ENCODE measurements around the gene CGREF1. TPM values are rescaled to one million over a fixed set of nuclear protein-coding genes. Genes with fewer than 3 reads are reported as not detected.

CGREF1 gene
- polyA plus RNA-seq, 1 donor from 2014 or later, result 24.5 TPM

GRCh38 chr2:27071277-27071989 lies 47.5 kb downstream of the CGREF1 start, which contains the start of gene OST4:
Gene OST4 (minus strand): TSS chr2:27071654.
- H3K4me3 ChIP-seq (ENCODE audit: low read length), result peak within 1 kb of the TSS; percentile 80
- no peaks in the 10 kb centered on the region for H3K36me3 ChIP-seq (ENCODE audit: insufficient read depth, low read length)
- no peaks in the 10 kb centered on the region for H3K9me3 ChIP-seq (ENCODE audit: low read length)
- no peaks in the 10 kb centered on the region for H3K9me2 ChIP-seq (ENCODE audit: insufficient read depth, low read length)
- H3F3A ChIP-seq (ENCODE audit: insufficient read depth, low read length, poor library complexity, severe bottlenecking), result no peaks in the 10 kb centered on the region
- no peaks in the 10 kb centered on the region for H4K20me1 ChIP-seq (ENCODE audit: insufficient read depth)
- H3K27ac ChIP-seq (ENCODE audit: low read length), result peak within 1 kb of the TSS; percentile 87
- TF ChIP-seq REST (IDR thresholded peaks at IDR 0.05; ENCODE audit: borderline replicate concordance), result peak; percentile 48
- TF ChIP-seq POLR2AphosphoS5 (IDR thresholded peaks at IDR 0.05), result peak; percentile 93
- peak; percentile 60 for TF ChIP-seq TAF1 (IDR thresholded peaks at IDR 0.05; ENCODE audit: low read depth)
- peak; percentile 89 for TF ChIP-seq MXI1 (conservative IDR thresholded peaks at IDR 0.05; ENCODE audit: poor library complexity, severe bottlenecking)
- peak; percentile 44 for TF ChIP-seq SMC3 (conservative IDR thresholded peaks at IDR 0.05; ENCODE audit: poor library complexity)
- TF ChIP-seq RAD21 (conservative IDR thresholded peaks at IDR 0.05), result peak; percentile 28
- TF ChIP-seq EP300 (conservative IDR thresholded peaks at IDR 0.05; ENCODE audit: poor library complexity, severe bottlenecking), result peak; percentile 61
- TF ChIP-seq CTCF (IDR thresholded peaks at IDR 0.05; ENCODE audit: poor library complexity, severe bottlenecking), result peak; percentile 46
- TF ChIP-seq EZH2 (IDR thresholded peaks at IDR 0.05; ENCODE audit: borderline replicate concordance, insufficient read depth, low read length, poor library complexity, severe bottlenecking), result no peak
- H3K4me2 ChIP-seq (ENCODE audit: low read length), result peak within 1 kb of the TSS; percentile 100
- H3K79me2 ChIP-seq (replicated peaks; ENCODE audit: insufficient read depth, low read length), result peaks cover 23% of the 10 kb centered on the region
- no peaks in the 10 kb centered on the region for H3K27me3 ChIP-seq (ENCODE audit: insufficient read depth, low read depth, low read length)
- peak within 1 kb of the TSS; percentile 97 for H2AFZ ChIP-seq (ENCODE audit: low read depth, low read length)
- H3K9ac ChIP-seq (ENCODE audit: low read length), result peak within 1 kb of the TSS; percentile 97

- H3K79me2 ChIP-seq (replicated peaks; ENCODE audit: insufficient read depth, low read length), result peaks cover 23% of the 10 kb centered on the region
- no peaks in the 10 kb centered on the region for H3K9me3 ChIP-seq (ENCODE audit: low read length)
- H2AFZ ChIP-seq (ENCODE audit: low read depth, low read length), result peak overlapping the region; percentile 89
- H3K4me2 ChIP-seq (ENCODE audit: low read length), result peak overlapping the region; percentile 81
- peak overlapping the region; percentile 87 for H3K27ac ChIP-seq (ENCODE audit: low read length)
- H3K36me3 ChIP-seq (ENCODE audit: insufficient read depth, low read length), result no peaks in the 10 kb centered on the region
- no peaks in the 10 kb centered on the region for H3F3A ChIP-seq (ENCODE audit: insufficient read depth, low read length, poor library complexity, severe bottlenecking)
- TF ChIP-seq RAD21 (conservative IDR thresholded peaks at IDR 0.05) (no peak), TAF1 (IDR thresholded peaks at IDR 0.05; ENCODE audit: low read depth) (no peak), REST (IDR thresholded peaks at IDR 0.05; ENCODE audit: borderline replicate concordance) (no peak), EP300 (conservative IDR thresholded peaks at IDR 0.05; ENCODE audit: poor library complexity, severe bottlenecking) (no peak), CTCF (IDR thresholded peaks at IDR 0.05; ENCODE audit: poor library complexity, severe bottlenecking) (no peak), SMC3 (conservative IDR thresholded peaks at IDR 0.05; ENCODE audit: poor library complexity) (no peak), MXI1 (conservative IDR thresholded peaks at IDR 0.05; ENCODE audit: poor library complexity, severe bottlenecking) (no peak), POLR2AphosphoS5 (IDR thresholded peaks at IDR 0.05) (no peak), EZH2 (IDR thresholded peaks at IDR 0.05; ENCODE audit: borderline replicate concordance, insufficient read depth, low read length, poor library complexity, severe bottlenecking) (no peak)
- H3K9me2 ChIP-seq (ENCODE audit: insufficient read depth, low read length), result no peaks in the 10 kb centered on the region
- H3K4me3 ChIP-seq (ENCODE audit: low read length), result peak overlapping the region; percentile 80
- peak overlapping the region; percentile 97 for H3K9ac ChIP-seq (ENCODE audit: low read length)
- no peaks in the 10 kb centered on the region for H3K27me3 ChIP-seq (ENCODE audit: insufficient read depth, low read depth, low read length)
- H4K20me1 ChIP-seq (ENCODE audit: insufficient read depth), result no peaks in the 10 kb centered on the region
Observed at GRCh38 chr2:27070653-27071276, 48.2 kb downstream of the CGREF1 start.
